Measurements from ENCODE around the gene SND1.

The SND1 gene

GRCh38 chr7:127733986-127734385 lies 82.0 kb downstream of the SND1 start:
- no peak for DNase-seq (ENCODE audit: low read depth, low spot score)
- Histone ChIP-seq H3K9me3 (ENCODE audit: low read depth, low read length) (no peaks in the 10 kb centered on the region), H3K4me3 (no peak overlapping the region), H3K27ac (0 out of 2 replicates have a peak overlapping the region, but pooled peaks have one; percentile 17), H3K36me3 (ENCODE audit: insufficient read depth, low read length) (peaks cover 33% of the 10 kb centered on the region), H3K9ac (ENCODE audit: insufficient read length) (no peak overlapping the region)
- TF ChIP-seq POLR2AphosphoS5 (IDR thresholded peaks at IDR 0.05; ENCODE audit: borderline replicate concordance, low read depth, low read length): no peak
- TF ChIP-seq FOXP2 (optimal IDR thresholded peaks at IDR 0.05; ENCODE audit: control extremely low read depth, extremely low read length, insufficient read depth): no peak
- TF ChIP-seq EZH2 (IDR thresholded peaks at IDR 0.05): no peak

GRCh38 chr7:127736511-127736910 lies 84.5 kb downstream of the SND1 start:
- H3K36me3 ChIP-seq (ENCODE audit: insufficient read depth, low read length): peaks cover 19% of the 10 kb centered on the region

GRCh38 chr7:127738859-127739258 lies 86.9 kb downstream of the SND1 start:
- Histone ChIP-seq H3K27ac (no peak overlapping the region), H3K36me3 (ENCODE audit: insufficient read depth, low read length) (peaks cover 16% of the 10 kb centered on the region; the same call in 1 of the 2 replicates), H3K9me3 (ENCODE audit: low read depth, low read length) (no peaks in the 10 kb centered on the region), H3K4me3 (no peak overlapping the region), H3K9ac (ENCODE audit: insufficient read length) (no peak overlapping the region)
- TF ChIP-seq POLR2AphosphoS5 (IDR thresholded peaks at IDR 0.05; ENCODE audit: borderline replicate concordance, low read depth, low read length) (no peak), EZH2 (IDR thresholded peaks at IDR 0.05) (no peak), FOXP2 (optimal IDR thresholded peaks at IDR 0.05; ENCODE audit: control extremely low read depth, extremely low read length, insufficient read depth) (no peak)
- DNase-seq (ENCODE audit: low read depth, low spot score): no peak

More at GRCh38 chr7:127736511-127736910, 84.5 kb downstream of the SND1 start:
- Histone ChIP-seq H3K9ac (ENCODE audit: insufficient read length) (no peak overlapping the region), H3K27ac (no peak overlapping the region), H3K4me3 (no peak overlapping the region), H3K9me3 (ENCODE audit: low read depth, low read length) (no peaks in the 10 kb centered on the region)
- DNase-seq (ENCODE audit: low read depth, low spot score): no peak
- TF ChIP-seq POLR2AphosphoS5 (IDR thresholded peaks at IDR 0.05; ENCODE audit: borderline replicate concordance, low read depth, low read length): no peak
- no peak for TF ChIP-seq FOXP2 (optimal IDR thresholded peaks at IDR 0.05; ENCODE audit: control extremely low read depth, extremely low read length, insufficient read depth)
- TF ChIP-seq EZH2 (IDR thresholded peaks at IDR 0.05): no peak

- no peak for DNase-seq (ENCODE audit: low read depth, low spot score)
- Histone ChIP-seq H3K27ac (no peak overlapping the region), H3K4me3 (no peak overlapping the region), H3K9me3 (ENCODE audit: low read depth, low read length) (no peaks in the 10 kb centered on the region), H3K36me3 (ENCODE audit: insufficient read depth, low read length) (peaks cover 15% of the 10 kb centered on the region), H3K9ac (ENCODE audit: insufficient read length) (no peak overlapping the region)
- TF ChIP-seq EZH2 (IDR thresholded peaks at IDR 0.05): no peak
- TF ChIP-seq FOXP2 (optimal IDR thresholded peaks at IDR 0.05; ENCODE audit: control extremely low read depth, extremely low read length, insufficient read depth): no peak
- TF ChIP-seq POLR2AphosphoS5 (IDR thresholded peaks at IDR 0.05; ENCODE audit: borderline replicate concordance, low read depth, low read length): no peak
Measured at GRCh38 chr7:127741764-127742375, 89.9 kb downstream of the SND1 start.

GRCh38 chr7:127745445-127745844 lies 93.5 kb downstream of the SND1 start:
- H3K27ac ChIP-seq: no peak overlapping the region
- no peak overlapping the region for H3K9ac ChIP-seq (ENCODE audit: insufficient read length)
- no peaks in the 10 kb centered on the region for H3K9me3 ChIP-seq (ENCODE audit: low read depth, low read length)
- peaks cover 11% of the 10 kb centered on the region for H3K36me3 ChIP-seq (ENCODE audit: insufficient read depth, low read length)
- no peak overlapping the region for H3K4me3 ChIP-seq
- TF ChIP-seq EZH2 (IDR thresholded peaks at IDR 0.05) (no peak), FOXP2 (optimal IDR thresholded peaks at IDR 0.05; ENCODE audit: control extremely low read depth, extremely low read length, insufficient read depth) (no peak), POLR2AphosphoS5 (IDR thresholded peaks at IDR 0.05; ENCODE audit: borderline replicate concordance, low read depth, low read length) (no peak)
- no peak for DNase-seq (ENCODE audit: low read depth, low spot score)

GRCh38 chr7:127751062-127751461 lies 99.1 kb downstream of the SND1 start:
- DNase-seq (ENCODE audit: low read depth, low spot score): no peak
- Histone ChIP-seq H3K36me3 (ENCODE audit: insufficient read depth, low read length) (peaks cover 4% of the 10 kb centered on the region; the same call in 1 of the 2 replicates), H3K9me3 (ENCODE audit: low read depth, low read length) (no peaks in the 10 kb centered on the region), H3K9ac (ENCODE audit: insufficient read length) (no peak overlapping the region), H3K27ac (no peak overlapping the region), H3K4me3 (no peak overlapping the region)
- TF ChIP-seq EZH2 (IDR thresholded peaks at IDR 0.05) (no peak), FOXP2 (optimal IDR thresholded peaks at IDR 0.05; ENCODE audit: control extremely low read depth, extremely low read length, insufficient read depth) (no peak)

GRCh38 chr7:127751490-127752448 lies 99.8 kb downstream of the SND1 start:
- no peak for DNase-seq (ENCODE audit: low read depth, low spot score)
- Histone ChIP-seq H3K9ac (ENCODE audit: insufficient read length) (no peak overlapping the region), H3K9me3 (ENCODE audit: low read depth, low read length) (no peaks in the 10 kb centered on the region), H3K4me3 (no peak overlapping the region), H3K36me3 (ENCODE audit: insufficient read depth, low read length) (peaks cover 4% of the 10 kb centered on the region; the same call in 1 of the 2 replicates), H3K27ac (no peak overlapping the region)
- no peak for TF ChIP-seq FOXP2 (optimal IDR thresholded peaks at IDR 0.05; ENCODE audit: control extremely low read depth, extremely low read length, insufficient read depth)

GRCh38 chr7:127752829-127753228 lies 100.8 kb downstream of the SND1 start:
- DNase-seq (ENCODE audit: low read depth, low spot score): no peak
- no peak overlapping the region for H3K9ac ChIP-seq (ENCODE audit: insufficient read length)
- TF ChIP-seq POLR2AphosphoS5 (IDR thresholded peaks at IDR 0.05; ENCODE audit: borderline replicate concordance, low read depth, low read length) (no peak), FOXP2 (optimal IDR thresholded peaks at IDR 0.05; ENCODE audit: control extremely low read depth, extremely low read length, insufficient read depth) (no peak), EZH2 (IDR thresholded peaks at IDR 0.05) (no peak)
- H3K36me3 ChIP-seq (ENCODE audit: insufficient read depth, low read length): peaks cover 4% of the 10 kb centered on the region; the same call in 1 of the 2 replicates
- H3K9me3 ChIP-seq (ENCODE audit: low read depth, low read length): no peaks in the 10 kb centered on the region
- no peak overlapping the region for H3K4me3 ChIP-seq
- no peak overlapping the region for H3K27ac ChIP-seq
